Neuronal stem cell (in vitro differentiated cells): ENCODE measurements around the gene FAM47E.
"Not testable (repeated sequence)": the region's sequence is repeated elsewhere in the genome, so short reads cannot be mapped to it uniquely, and the experiment has no call there.

ENCODE experiments used
- DNase-seq: peaks from one replicate; pipeline ENCODE4 v3.0.0-alpha.2; 2013; ENCODE audit warnings: low spot score
- H2AFZ ChIP-seq: one replicate; pipeline ENCODE4 v1.6.1; 2013; ENCODE audit warnings: mild to moderate bottlenecking, low read length, inconsistent platforms
- H2AK5ac ChIP-seq: 2 replicates; pipeline ENCODE4 v1.6.1; 2013; ENCODE audit warnings: low read depth, mild to moderate bottlenecking, inconsistent platforms, low read length, moderate library complexity, mixed read lengths
- H2BK120ac ChIP-seq: 2 replicates; pipeline ENCODE4 v1.6.1; 2013; ENCODE audit warnings: low read depth, mild to moderate bottlenecking, inconsistent platforms, low read length, moderate library complexity, mixed read lengths
- H2BK12ac ChIP-seq: one replicate; pipeline ENCODE4 v1.6.1; 2013; ENCODE audit warnings: low read length, inconsistent platforms
- H2BK15ac ChIP-seq: 2 replicates; pipeline ENCODE4 v1.6.1; 2013; ENCODE audit warnings: mild to moderate bottlenecking, low read length, inconsistent platforms, mixed read lengths
- H2BK5ac ChIP-seq: one replicate; pipeline ENCODE4 v1.6.1; 2013; ENCODE audit warnings: inconsistent platforms, mild to moderate bottlenecking, low read length, moderate library complexity
- H3K14ac ChIP-seq: one replicate; pipeline ENCODE4 v1.6.1; 2013; ENCODE audit warnings: low read length, inconsistent platforms
- H3K18ac ChIP-seq: 2 replicates; pipeline ENCODE4 v1.6.1; 2013; ENCODE audit warnings: low read length, inconsistent platforms
- H3K23ac ChIP-seq: 2 replicates; pipeline ENCODE4 v1.6.1; 2013; ENCODE audit warnings: low read depth, mild to moderate bottlenecking, mixed read lengths, low read length, inconsistent platforms; ENCODE audit not compliant: poor library complexity
- H3K27ac ChIP-seq: replicated peaks from 3 replicates; pipeline ENCODE4 v1.5.1; 2013; ENCODE audit warnings: low read length, inconsistent platforms
- H3K27me3 ChIP-seq, 3 experiments: 2 replicates each; pipeline ENCODE4 v1.6.1; 2013; ENCODE audit warnings: low read length in 3 of 3, mild to moderate bottlenecking in 2 of 3, inconsistent platforms in 1 of 3, low read depth in 1 of 3, mixed read lengths in 1 of 3, moderate library complexity in 1 of 3; ENCODE audit not compliant: control insufficient read depth in 3 of 3, insufficient read depth in 3 of 3
- H3K36me3 ChIP-seq, 2 donors: replicated peaks in 1 of 2; 2 replicates each; pipeline ENCODE4 v1.6.1; 2013; ENCODE audit warnings: low read length in 2 of 2; ENCODE audit not compliant: control insufficient read depth in 2 of 2, insufficient read depth in 2 of 2
- H3K4ac ChIP-seq: 2 replicates; pipeline ENCODE4 v1.6.1; 2013; ENCODE audit warnings: inconsistent platforms, mild to moderate bottlenecking, low read length, moderate library complexity
- H3K4me1 ChIP-seq, 2 donors: 1 replicate in 1 of 2; 2 replicates in 1 of 2; pipeline ENCODE4 v1.6.1; 2013; ENCODE audit warnings: low read length in 2 of 2, low read depth in 1 of 2; ENCODE audit not compliant: control insufficient read depth in 2 of 2, insufficient read depth in 1 of 2
- H3K4me2 ChIP-seq: one replicate; pipeline ENCODE4 v1.6.1; 2013; ENCODE audit warnings: mild to moderate bottlenecking, low read length, inconsistent platforms; ENCODE audit not compliant: insufficient read depth, poor library complexity, severe bottlenecking
- H3K4me3 ChIP-seq, 2 donors: 2 replicates each; pipeline ENCODE4 v1.5.1; 2013; ENCODE audit warnings: low read length in 2 of 2, mild to moderate bottlenecking in 2 of 2, inconsistent platforms in 1 of 2, moderate library complexity in 1 of 2
- H3K79me1 ChIP-seq: one replicate; pipeline ENCODE4 v1.6.1; 2013; ENCODE audit warnings: low read depth, mild to moderate bottlenecking, inconsistent platforms, low read length, moderate library complexity
- H3K9ac ChIP-seq: one replicate; pipeline ENCODE4 v1.6.1; 2013; ENCODE audit warnings: mild to moderate bottlenecking, low read depth, low read length, inconsistent platforms; ENCODE audit not compliant: poor library complexity
- H3K9me3 ChIP-seq, 2 donors: replicated peaks in 1 of 2; 2 replicates each; pipeline versions ENCODE3 to v1.6.1; 2013; ENCODE audit warnings: low read length in 2 of 2, mild to moderate bottlenecking in 2 of 2, inconsistent platforms in 1 of 2, low read depth in 1 of 2, mixed read lengths in 1 of 2, moderate library complexity in 1 of 2; ENCODE audit not compliant: control insufficient read depth in 2 of 2, insufficient read depth in 1 of 2
- H4K8ac ChIP-seq: one replicate; pipeline ENCODE4 v1.6.1; 2013; ENCODE audit warnings: low read depth, mild to moderate bottlenecking, inconsistent platforms, low read length, moderate library complexity
- H4K91ac ChIP-seq: one replicate; pipeline ENCODE4 v1.6.1; 2013; ENCODE audit warnings: low read length, low read depth, mild to moderate bottlenecking, inconsistent platforms; ENCODE audit not compliant: poor library complexity
- WGBS, 2 donors: extraction: QIAGEN DNeasy Blood & Tissue Kit; methylation state at CpG; one replicate each; pipeline ENCODE4 v1.1.7; 2013; ENCODE audit warnings: missing lambda C conversion rate in 2 of 2, mixed read lengths in 1 of 2; ENCODE audit not compliant: insufficient read length in 2 of 2, insufficient replicate concordance in 1 of 2; ENCODE audit errors: extremely low coverage in 2 of 2; 5-methylcytosine and 5-hydroxymethylcytosine counted together

The FAM47E gene

DNA sequence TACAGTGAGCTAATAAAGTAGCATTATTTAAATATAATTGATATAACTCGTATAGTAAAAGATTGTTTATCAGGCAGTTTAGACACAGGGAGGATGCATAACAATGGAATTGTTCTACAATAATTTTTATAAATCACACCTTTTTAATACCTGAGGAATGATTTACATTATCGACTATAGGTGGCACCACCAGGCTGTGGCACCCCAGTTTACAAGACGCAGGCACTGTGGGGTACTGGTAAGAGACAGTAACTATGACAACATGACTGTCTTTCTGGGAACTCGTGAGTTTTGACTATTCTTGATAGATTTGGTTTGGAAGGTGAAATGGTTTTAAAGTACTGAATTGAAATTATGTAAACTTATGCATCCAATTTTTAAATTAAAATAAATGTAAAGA is 27.9 kb downstream of the FAM47E start:
- WGBS, 2 donors = no CpG with 5 or more reads among the region's 4 CpGs

DNA sequence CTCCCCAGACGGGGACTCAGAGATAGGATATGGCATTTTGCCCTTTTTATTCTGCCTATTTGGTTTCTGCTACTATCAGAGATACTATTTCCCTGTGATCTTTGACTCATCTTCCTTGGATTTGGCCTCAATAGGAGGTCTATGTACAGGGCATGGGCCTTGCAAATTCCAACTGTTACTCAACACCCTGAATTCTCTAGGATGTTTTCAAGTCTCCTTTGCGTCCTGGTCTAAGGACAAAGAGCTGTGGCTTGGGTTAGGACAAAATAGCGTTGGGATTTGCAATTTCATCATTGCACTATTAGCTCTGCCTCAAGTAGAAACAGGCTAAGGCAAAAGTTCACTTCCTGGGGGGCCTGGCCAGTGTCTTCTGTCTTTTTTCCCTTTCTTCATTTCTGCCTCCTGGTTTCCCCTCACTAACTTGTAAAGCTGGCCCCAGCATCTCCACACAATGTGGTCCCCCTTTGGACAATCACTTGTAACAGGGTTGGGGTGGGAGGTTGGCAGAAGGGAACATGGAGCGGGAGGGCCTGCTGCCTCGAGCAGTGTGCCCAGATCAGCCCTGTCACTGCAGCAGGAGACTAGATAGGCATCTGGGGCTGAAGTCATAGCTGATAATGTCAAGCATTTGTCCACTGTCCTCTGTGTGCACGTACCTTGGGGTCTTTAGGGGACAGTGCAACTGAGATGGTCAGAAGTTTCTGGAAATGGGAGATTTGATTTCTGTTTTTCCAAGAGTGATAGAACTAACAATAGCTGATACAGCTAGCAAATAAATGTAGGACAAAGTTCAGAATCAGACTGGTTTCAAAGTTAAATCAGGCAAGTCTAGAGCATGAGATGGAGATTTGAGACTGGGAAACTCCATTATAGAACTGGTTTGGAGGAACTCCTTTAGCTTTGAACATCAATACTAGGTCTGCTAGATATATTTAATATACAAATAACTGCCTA is 29.2 kb downstream of the FAM47E start:
- no peaks in the 10 kb centered on the region for H3K27me3 ChIP-seq
- DNase-seq = no peak
- no peak overlapping the region for H3K9ac ChIP-seq
- H3K4me2 ChIP-seq = no peak overlapping the region
- H2BK15ac ChIP-seq = no peak overlapping the region
- H3K36me3 ChIP-seq = no peaks in the 10 kb centered on the region
- no CpG with 5 or more reads among the region's 6 CpGs for WGBS, 2 donors
- no peak overlapping the region for H4K8ac ChIP-seq
- no peak overlapping the region for H2BK120ac ChIP-seq
- H3K4me1 ChIP-seq = peaks cover 6 to 10% of the 10 kb centered on the region in 2 donors
- no peak overlapping the region for H3K4me3 ChIP-seq
- no peak overlapping the region for H3K18ac ChIP-seq
- no peak overlapping the region for H3K23ac ChIP-seq
- H3K27ac ChIP-seq = no peak overlapping the region
- no peaks in the 10 kb centered on the region for H3K9me3 ChIP-seq
- no peak overlapping the region for H3K4ac ChIP-seq
- H2BK5ac ChIP-seq = no peak overlapping the region
- no peak overlapping the region for H2AK5ac ChIP-seq
- no peak overlapping the region for H3K14ac ChIP-seq
- H2AFZ ChIP-seq = peak overlapping the region; percentile 58
- no peaks in the 10 kb centered on the region for H3K79me1 ChIP-seq
- H4K91ac ChIP-seq = no peak overlapping the region
- no peak overlapping the region for H2BK12ac ChIP-seq

More for the DNA sequence above, 27.9 kb downstream of the FAM47E start:
- no peak overlapping the region for H3K27ac ChIP-seq
- no peaks in the 10 kb centered on the region for H3K36me3 ChIP-seq
- H2BK12ac ChIP-seq = no peak overlapping the region
- no peak overlapping the region for H2BK5ac ChIP-seq
- H3K9ac ChIP-seq = no peak overlapping the region
- H3K4me3 ChIP-seq = no peak overlapping the region
- H3K23ac ChIP-seq = no peak overlapping the region
- no peak overlapping the region for H2AFZ ChIP-seq
- no peak overlapping the region for H4K91ac ChIP-seq
- no peaks in the 10 kb centered on the region for H3K27me3 ChIP-seq
- H3K4me1 ChIP-seq = peaks cover 6 to 10% of the 10 kb centered on the region in 2 donors
- no peak overlapping the region for H4K8ac ChIP-seq
- DNase-seq = no peak
- H2BK15ac ChIP-seq = no peak overlapping the region
- no peak overlapping the region for H3K4me2 ChIP-seq
- H3K4ac ChIP-seq = no peak overlapping the region
- no peak overlapping the region for H3K18ac ChIP-seq
- H3K9me3 ChIP-seq = no peaks in the 10 kb centered on the region
- H2AK5ac ChIP-seq = no peak overlapping the region
- no peak overlapping the region for H2BK120ac ChIP-seq
- no peaks in the 10 kb centered on the region for H3K79me1 ChIP-seq
- no peak overlapping the region for H3K14ac ChIP-seq

DNA sequence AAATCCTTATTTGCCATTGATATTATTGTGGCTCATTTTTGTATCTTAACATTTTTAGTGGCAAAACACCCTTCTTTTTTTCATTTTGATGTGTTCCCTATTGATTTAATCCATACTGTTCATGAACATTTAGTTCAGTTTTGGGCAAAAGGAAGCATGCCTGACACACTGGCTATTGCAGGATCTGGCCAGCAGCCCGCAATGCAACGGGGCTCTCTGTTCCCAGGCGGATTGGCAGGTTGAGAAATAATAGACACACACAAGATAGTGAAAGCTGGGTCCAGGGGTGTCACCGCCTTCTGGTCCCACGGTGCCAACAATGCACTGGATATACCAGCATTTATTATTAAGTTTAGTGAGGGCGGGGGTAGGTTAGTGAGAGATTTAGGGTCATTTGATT is 30.1 kb downstream of the FAM47E start:
- H3K4me3 ChIP-seq, H3K18ac ChIP-seq, H3K14ac ChIP-seq, H3K9me3 ChIP-seq, H3K36me3 ChIP-seq, H3K9ac ChIP-seq, H3K4ac ChIP-seq, H3K79me1 ChIP-seq, H4K91ac ChIP-seq, H4K8ac ChIP-seq, H2BK5ac ChIP-seq, H3K23ac ChIP-seq, H3K4me2 ChIP-seq, DNase-seq, H2AFZ ChIP-seq, H3K27ac ChIP-seq, H2AK5ac ChIP-seq, H2BK12ac ChIP-seq, H3K27me3 ChIP-seq, H2BK15ac ChIP-seq, H2BK120ac ChIP-seq: not testable (repeated sequence)
- no CpG with 5 or more reads among the region's 6 CpGs for WGBS, 2 donors
- peaks cover 6 to 10% of the 10 kb centered on the region in 2 donors for H3K4me1 ChIP-seq

DNA sequence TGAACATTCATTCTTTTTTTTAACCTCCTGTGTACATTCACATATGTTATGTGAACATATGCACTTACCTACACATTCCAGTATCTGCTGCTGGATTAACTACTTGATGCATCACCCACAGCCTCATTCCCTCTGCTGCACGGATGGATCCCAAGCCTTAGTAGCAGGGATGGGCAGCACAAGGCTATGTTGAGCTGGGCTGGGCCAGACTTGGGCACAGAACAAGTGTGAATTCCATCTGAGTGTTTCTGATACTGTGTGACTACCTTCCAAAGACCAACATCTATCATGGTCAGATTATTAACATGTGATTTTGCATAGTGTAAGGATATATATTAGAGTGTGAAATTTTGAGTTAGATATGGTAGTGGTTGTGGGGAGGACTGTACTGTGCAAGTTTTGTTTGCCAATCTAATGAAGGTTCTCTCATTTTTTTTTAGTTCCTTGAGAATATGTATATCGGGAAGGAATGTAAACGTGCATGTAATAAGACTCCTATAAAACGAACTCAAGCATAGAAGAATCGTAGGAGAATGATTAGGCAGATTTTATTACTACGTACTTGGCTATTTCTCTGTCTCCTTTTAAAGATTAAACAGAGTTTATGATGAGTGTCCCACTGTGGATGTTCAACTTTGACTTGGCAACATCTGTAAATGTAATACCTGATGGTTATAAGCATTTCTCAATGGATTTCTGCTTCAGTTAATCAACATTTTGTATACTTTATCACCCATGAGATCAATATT is 31.6 kb downstream of the FAM47E start:
- H3K9ac ChIP-seq = no peak overlapping the region
- H2BK5ac ChIP-seq = no peak overlapping the region
- H3K4ac ChIP-seq = no peak overlapping the region
- H3K27ac ChIP-seq = no peak overlapping the region
- no peak overlapping the region for H2BK120ac ChIP-seq
- no peak overlapping the region for H3K4me2 ChIP-seq
- no peaks in the 10 kb centered on the region for H3K9me3 ChIP-seq
- no peak overlapping the region for H2AK5ac ChIP-seq
- no peak overlapping the region for H2AFZ ChIP-seq
- H3K18ac ChIP-seq = peak overlapping the region; percentile 27
- no peak overlapping the region for H2BK12ac ChIP-seq
- peaks cover 6 to 10% of the 10 kb centered on the region in 2 donors for H3K4me1 ChIP-seq
- no peaks in the 10 kb centered on the region for H3K79me1 ChIP-seq
- no CpG with 5 or more reads among the region's 6 CpGs for WGBS, 2 donors
- H3K36me3 ChIP-seq = no peaks in the 10 kb centered on the region
- no peaks in the 10 kb centered on the region for H3K27me3 ChIP-seq
- no peak overlapping the region for H3K4me3 ChIP-seq
- H4K8ac ChIP-seq = no peak overlapping the region
- H3K14ac ChIP-seq = no peak overlapping the region
- H4K91ac ChIP-seq = no peak overlapping the region
- no peak overlapping the region for H2BK15ac ChIP-seq
- no peak for DNase-seq
- no peak overlapping the region for H3K23ac ChIP-seq
